Heart right ventricle (tissue), 16 donors: Measurements from ENCODE around the gene TRAK2. TPM values are rescaled to one million over a fixed set of nuclear protein-coding genes. Genes with fewer than 3 reads are reported as not detected.

ENCODE experiments used
- ATAC-seq, 8 donors: fragments of 200-7000 bp; cut with Tn5 transposase; one replicate each; pipeline ENCODE4 v1.9.1; 2020; ENCODE audit warnings: mild to moderate bottlenecking in 8 of 8, moderate library complexity in 8 of 8, moderate number of reproducible peaks in 1 of 8
- DNase-seq, 2 donors: peaks; one replicate each; pipeline ENCODE4 v3.0.0-alpha.2; 2020
- H3K27ac ChIP-seq, 10 donors: fragments of 200-600 bp; sonication (generic) in 2 of 10; one replicate each; pipeline versions ENCODE4 v1.5.0 to v1.8.0; 2020 to 2022; ENCODE audit warnings: mild to moderate bottlenecking in 3 of 10
- H3K27me3 ChIP-seq, 7 donors: fragments of 200-600 bp; one replicate each; pipeline ENCODE4 v1.8.0; 2021 to 2022; ENCODE audit warnings: mild to moderate bottlenecking in 2 of 7
- H3K36me3 ChIP-seq, 9 donors: fragments of 200-600 bp; sonication (generic) in 1 of 9; one replicate each; pipeline versions ENCODE4 v1.5.0 to v1.8.0; 2020 to 2022; ENCODE audit warnings: mild to moderate bottlenecking in 2 of 9
- H3K4me1 ChIP-seq, 9 donors: fragments of 200-600 bp; sonication (generic) in 1 of 9; one replicate each; pipeline versions ENCODE4 v1.5.0 to v1.8.0; 2020 to 2022; ENCODE audit warnings: mild to moderate bottlenecking in 4 of 9
- H3K4me3 ChIP-seq, 10 donors: fragments of 200-600 bp; sonication (generic) in 2 of 10; one replicate each; pipeline versions ENCODE4 v1.5.0 to v1.8.0; 2020 to 2022; ENCODE audit warnings: mild to moderate bottlenecking in 7 of 10, moderate library complexity in 2 of 10
- H3K9me3 ChIP-seq, 11 donors: fragments of 200-600 bp in 10 of 11; sonication (generic) in 2 of 11; one replicate each; pipeline versions ENCODE4 v1.5.0 to v1.8.0; 2013 to 2022; ENCODE audit warnings: mild to moderate bottlenecking in 2 of 11, control low read depth in 1 of 11, moderate library complexity in 1 of 11
- WGBS, 2 donors: extraction: QIAGEN DNeasy Blood & Tissue Kit; methylation state at CpG; one replicate each; pipeline ENCODE4 v1.1.7; 2013; ENCODE audit warnings: inconsistent platforms in 1 of 2; 5-methylcytosine and 5-hydroxymethylcytosine counted together
- intact Hi-C, 10 donors: fragments of 100-400 bp; cut with DNase I; formaldehyde crosslinking; loops; one replicate each; pipeline versions ENCODE4 v1.11.1 to v1.14.2; 2022
- polyA plus RNA-seq, 2 donors: library from polyadenylated mRNA; stranded (reverse); fragments of 200-250 nt; gene quantifications; one replicate each; pipeline ENCODE4 v1.2.3, GENCODE V29; 2013
- total RNA-seq, 10 donors: library from RNA; stranded (reverse); fragmentation: NEBNext Ultra II Directional in 3 of 10; extraction: Animal tissue kit (Norgen Biotek cat#: 25700) in 3 of 10; gene quantifications; one replicate each; pipeline versions ENCODE4 v1.2.1 to v1.2.4, GENCODE V29; 2021 to 2023
- TF ChIP-seq, protein P1 (sequence below), 9 donors: fragments of 200-600 bp; sonication (generic) in 2 of 9; IDR thresholded peaks; one replicate each; pipeline versions ENCODE4 v1.5.0 to v1.8.0; 2021 to 2022; ENCODE audit warnings: antibody characterized with exemption in 9 of 9, mild to moderate bottlenecking in 5 of 9, moderate library complexity in 1 of 9
- donor health status: Arrhythmogenic right ventricular cardiomyopathy.
- donor health status: ischemic (EF 13 %, LVEDD 7.1; RV severe dilation, severe dysfunction).
- donor health status: healthy with polysubstance abuse.
- donor health status: DM: no; HTN: yes; CAD: no.
- donor health status: DM: no; HTN: no; CAD: no.
- donor health status: ischemic (EF 25% LVEDD 6.9; RV normal size, moderate dysfunction).
- donor health status: ischemic (EF 25% LVEDD 5.7; RV mildly dilated, moderate dysfunction).
- donor health status: healthy.
- donor health status: DM: yes; HTN: yes; CAD: no.
- donor health status: Ischemic cardiomyopathy.
- donor health status: ischemic (EF 35%, LVEDD 5.7; RV mildly dilated, moderate dysfunction).
- donor health status: nonischemic (EF 11% LVEDD 7.7; RV severe dilation, severe dysfunction).
- donor health status: DM: yes; HTN: yes; CAD: no.
- donor health status: PGD.
- donor health status: ischemic (EF 29% LVEDD 5.4; RV normal size, mild dysfunction).
- donor health status: nonischemic (EF 23%, LVEDD 6.1; RV moderate dilation, normal function).

TRAK2 gene
- total and polyA plus RNA-seq, 12 donors: 16.6 to 190 (median 166) TPM

GRCh38 chr2:201345625-201346213, 105.5 kb downstream of the TRAK2 start:
- DNase-seq (no peak), ATAC-seq (peak; percentile 8 to 67 (median 42))
- TF ChIP-seq, protein P1, sequence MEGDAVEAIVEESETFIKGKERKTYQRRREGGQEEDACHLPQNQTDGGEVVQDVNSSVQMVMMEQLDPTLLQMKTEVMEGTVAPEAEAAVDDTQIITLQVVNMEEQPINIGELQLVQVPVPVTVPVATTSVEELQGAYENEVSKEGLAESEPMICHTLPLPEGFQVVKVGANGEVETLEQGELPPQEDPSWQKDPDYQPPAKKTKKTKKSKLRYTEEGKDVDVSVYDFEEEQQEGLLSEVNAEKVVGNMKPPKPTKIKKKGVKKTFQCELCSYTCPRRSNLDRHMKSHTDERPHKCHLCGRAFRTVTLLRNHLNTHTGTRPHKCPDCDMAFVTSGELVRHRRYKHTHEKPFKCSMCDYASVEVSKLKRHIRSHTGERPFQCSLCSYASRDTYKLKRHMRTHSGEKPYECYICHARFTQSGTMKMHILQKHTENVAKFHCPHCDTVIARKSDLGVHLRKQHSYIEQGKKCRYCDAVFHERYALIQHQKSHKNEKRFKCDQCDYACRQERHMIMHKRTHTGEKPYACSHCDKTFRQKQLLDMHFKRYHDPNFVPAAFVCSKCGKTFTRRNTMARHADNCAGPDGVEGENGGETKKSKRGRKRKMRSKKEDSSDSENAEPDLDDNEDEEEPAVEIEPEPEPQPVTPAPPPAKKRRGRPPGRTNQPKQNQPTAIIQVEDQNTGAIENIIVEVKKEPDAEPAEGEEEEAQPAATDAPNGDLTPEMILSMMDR (IDR thresholded peaks at IDR 0.05): no peak
- Histone ChIP-seq H3K27ac (peak overlapping the region in 3 of 10 donors; percentile 0 to 37 (median 33)), H3K4me3 (no peak overlapping the region), H3K4me1 (peaks cover 0 to 19% (median 4%) of the 10 kb centered on the region in 9 donors), H3K27me3 (no peaks in the 10 kb centered on the region), H3K36me3 (peaks cover 0 to 83% (median 23%) of the 10 kb centered on the region in 9 donors), H3K9me3 (peaks cover 0 to 4% (median 0%) of the 10 kb centered on the region in 11 donors)
- 71 to 74% methylated on average over 7 of the region's 7 CpGs for WGBS, 2 donors
- intact Hi-C loops: no loop called here

GRCh38 chr2:201344663-201345366, 106.4 kb downstream of the TRAK2 start:
- peaks cover 0 to 9% (median 0%) of the 10 kb centered on the region in 11 donors for H3K9me3 ChIP-seq
- DNase-seq: no peak
- no peaks in the 10 kb centered on the region for H3K27me3 ChIP-seq
- no peak overlapping the region for H3K4me3 ChIP-seq
- TF ChIP-seq, protein P1 (IDR thresholded peaks at IDR 0.05): peak in 2 of 9 donors; percentile 3 to 7
- peaks cover 0 to 83% (median 20%) of the 10 kb centered on the region in 9 donors for H3K36me3 ChIP-seq
- H3K27ac ChIP-seq: no peak overlapping the region
- peak in 1 of 8 donors; percentile 29 for ATAC-seq
- intact Hi-C loops: no loop called here
- WGBS, 2 donors: 52% methylated on average over 1 of the region's 1 CpG
- peaks cover 0 to 19% (median 4%) of the 10 kb centered on the region in 9 donors for H3K4me1 ChIP-seq

DNA sequence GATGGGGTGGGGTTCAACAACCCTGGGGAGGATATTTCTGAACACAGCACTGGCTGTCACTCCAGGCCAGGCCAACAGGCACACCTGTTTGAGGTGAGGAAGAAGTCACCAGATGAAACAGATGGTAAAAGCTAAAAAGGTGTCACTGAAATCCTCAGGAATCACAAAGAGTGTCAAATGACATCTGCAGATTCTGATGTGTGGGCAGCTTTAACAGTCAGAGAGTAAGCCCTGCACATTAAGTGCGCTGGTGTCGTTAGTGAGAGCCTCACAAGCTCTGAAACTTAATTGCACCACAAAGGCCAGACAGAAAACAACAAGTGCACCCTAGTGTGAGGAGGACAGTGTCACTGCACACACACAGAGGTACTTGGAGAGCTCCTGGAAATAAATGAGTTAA, 107.7 kb downstream of the TRAK2 start:
- H3K36me3 ChIP-seq: peaks cover 0 to 75% (median 20%) of the 10 kb centered on the region in 9 donors

DNA sequence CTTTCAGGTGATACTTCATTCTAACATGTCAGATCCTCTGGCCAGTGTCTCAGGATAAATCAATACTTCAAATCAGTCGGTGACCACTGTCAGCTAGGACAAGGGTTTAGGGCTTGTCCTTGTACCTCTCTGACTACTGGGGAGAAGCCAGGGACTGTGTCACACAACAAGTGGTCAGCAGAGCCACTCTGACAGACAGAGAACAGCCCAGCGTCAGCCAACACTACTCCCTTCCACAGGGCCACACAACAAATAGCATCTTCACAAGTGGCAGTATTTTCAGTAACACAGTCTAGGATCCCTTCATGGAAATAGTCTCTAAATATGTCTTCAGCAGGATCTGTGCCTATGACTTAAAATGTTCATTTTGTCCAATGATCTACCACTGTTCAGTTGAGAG, 108.3 kb downstream of the TRAK2 start:
- H3K27me3 ChIP-seq: no peaks in the 10 kb centered on the region
- no peak for DNase-seq
- peaks cover 0 to 19% (median 4%) of the 10 kb centered on the region in 9 donors for H3K4me1 ChIP-seq
- H3K4me3 ChIP-seq: no peak overlapping the region
- ATAC-seq: peak in 5 of 8 donors; percentile 35 to 78 (median 67)
- peaks cover 0 to 69% (median 20%) of the 10 kb centered on the region in 9 donors for H3K36me3 ChIP-seq
- TF ChIP-seq, protein P1 (IDR thresholded peaks at IDR 0.05): no peak
- H3K27ac ChIP-seq: peak overlapping the region in 2 of 10 donors; percentile 1 to 48
- 51 to 65% methylated on average over 2 of the region's 2 CpGs for WGBS, 2 donors
- intact Hi-C loops: no loop called here
- peaks cover 0 to 11% (median 0%) of the 10 kb centered on the region in 11 donors for H3K9me3 ChIP-seq

More for the DNA sequence above, 107.7 kb downstream of the TRAK2 start:
- Histone ChIP-seq H3K4me3 (no peak overlapping the region), H3K27ac (peak overlapping the region in 2 of 10 donors; percentile 1 to 48), H3K27me3 (no peaks in the 10 kb centered on the region), H3K4me1 (peaks cover 0 to 19% (median 4%) of the 10 kb centered on the region in 9 donors), H3K9me3 (peaks cover 0 to 11% (median 0%) of the 10 kb centered on the region in 11 donors)
- ATAC-seq (no peak), DNase-seq (no peak)
- 95 to 96% methylated on average over 2 of the region's 2 CpGs for WGBS, 2 donors
- TF ChIP-seq, protein P1 (IDR thresholded peaks at IDR 0.05): no peak
- intact Hi-C loops: no loop called here
